Body of pancreas (tissue), 4 donors: Measurements from ENCODE around the gene MAN2A2. TPM values are rescaled to one million over a fixed set of nuclear protein-coding genes. Genes with fewer than 3 reads are reported as not detected.

Experiments used
- ATAC-seq: fragments of 150-250 bp; one replicate; pipeline ENCODE4 v1.9.1; 2016
- DNase-seq, 4 donors: peaks; one replicate each; pipeline ENCODE4 v3.0.0-alpha.2; 2019
- H3K27ac ChIP-seq, 4 donors: fragments of 200-600 bp; sonication (generic); 1 replicate in 3 of 4; 2 replicates in 1 of 4; pipeline versions ENCODE4 v1.5.1 to v1.6.1; 2016 to 2019; ENCODE audit warnings: mild to moderate bottlenecking in 1 of 4, mixed read lengths in 1 of 4, moderate library complexity in 1 of 4
- H3K27me3 ChIP-seq, 2 donors: fragments of 200-600 bp; sonication (generic); one replicate each; pipeline ENCODE4 v1.6.0; 2016; ENCODE audit warnings: mild to moderate bottlenecking in 1 of 2
- H3K36me3 ChIP-seq, 2 donors: fragments of 200-600 bp; sonication (generic); replicated peaks in 1 of 2; 2 replicates each; pipeline ENCODE4 v1.5.1; 2016; ENCODE audit warnings: low read depth in 2 of 2; ENCODE audit not compliant: insufficient read depth in 1 of 2
- H3K4me1 ChIP-seq: fragments of 200-600 bp; sonication (generic); one replicate; pipeline ENCODE4 v1.6.0; 2016
- H3K4me3 ChIP-seq, 2 donors: fragments of 200-600 bp; sonication (generic); 1 replicate in 1 of 2; 2 replicates in 1 of 2; pipeline ENCODE4 v1.5.1; 2016 to 2019
- H3K9me3 ChIP-seq, 3 donors: fragments of 200-600 bp; sonication (generic); 1 replicate in 2 of 3; 2 replicates in 1 of 3; pipeline ENCODE4 v1.5.1; 2016
- POLR2A ChIP-seq, 3 donors: fragments of 450-650 bp; IDR thresholded peaks; one replicate each; pipeline ENCODE4 v1.6.1; 2016; ENCODE audit warnings: antibody characterized with exemption in 3 of 3, mild to moderate bottlenecking in 2 of 3
- WGBS, 2 donors: methylation state at CpG; one replicate each; pipeline ENCODE4 v1.1.5; 2017; 5-methylcytosine and 5-hydroxymethylcytosine counted together
- intact Hi-C: fragments of 100-400 bp; cut with DNase I; formaldehyde crosslinking; loops from one replicate; pipeline ENCODE4 v1.15.1; 2023
- total RNA-seq, 2 donors: library from RNA; depleted of rRNA; stranded (reverse); fragments of >200 nt; gene quantifications; one replicate each; pipeline ENCODE4 v1.1.0, GENCODE V29; 2016
- TF ChIP-seq, protein P1 (sequence below), 7 experiments: fragments of 450-650 bp in 4 of 7; fragments of 200-600 bp in 3 of 7; sonication (generic) in 3 of 7; IDR thresholded peaks; one replicate each; pipeline ENCODE4 v1.5.1; 2016 to 2019; ENCODE audit warnings: antibody characterized with exemption in 7 of 7

MAN2A2 gene
- total RNA-seq, 2 donors from 2014 or later = 78.9 to 138 TPM

DNA sequence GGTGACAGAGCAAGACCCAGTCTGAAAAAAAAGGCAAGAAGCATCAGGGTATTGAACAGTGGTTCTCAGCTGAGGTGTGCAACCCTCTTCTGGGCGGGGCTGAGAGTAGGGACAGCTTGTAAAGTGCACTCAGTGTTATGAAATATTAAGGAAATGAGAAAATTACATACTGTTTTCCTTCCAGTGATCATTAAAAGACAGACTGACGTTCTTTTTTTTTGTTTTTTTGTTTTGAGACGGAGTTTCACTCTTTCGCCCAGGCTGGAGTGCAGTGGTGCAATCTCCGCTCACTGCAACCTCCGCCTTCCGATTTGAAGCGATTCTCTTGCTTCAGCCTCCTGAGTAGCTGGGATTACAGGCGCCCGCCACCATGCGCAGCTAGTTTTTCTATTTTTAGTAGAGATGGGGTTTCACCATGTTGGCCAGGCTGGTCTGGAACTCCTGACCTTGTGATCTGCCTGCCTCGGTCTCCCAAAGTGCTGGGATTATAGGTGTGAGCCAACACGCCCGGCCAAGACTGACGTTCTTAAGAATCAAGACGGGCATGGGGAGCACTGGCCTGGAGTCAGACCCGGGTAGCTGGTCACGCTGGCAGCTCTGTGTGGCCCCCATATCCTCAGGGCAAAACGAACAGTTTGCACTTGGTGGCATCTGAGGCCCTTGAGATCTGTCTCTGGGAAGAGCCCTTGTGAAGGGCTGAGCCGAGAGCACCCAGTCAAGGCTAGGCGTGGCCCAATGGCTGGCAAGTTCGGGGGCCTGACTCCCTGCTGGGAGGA, 11.4 kb downstream of the MAN2A2 start:
- no peaks in the 10 kb centered on the region for H3K27me3 ChIP-seq
- DNase-seq (no peak), ATAC-seq (no peak)
- H3K36me3 ChIP-seq = peaks cover 44 to 77% of the 10 kb centered on the region in 2 donors
- TF ChIP-seq, protein P1, sequence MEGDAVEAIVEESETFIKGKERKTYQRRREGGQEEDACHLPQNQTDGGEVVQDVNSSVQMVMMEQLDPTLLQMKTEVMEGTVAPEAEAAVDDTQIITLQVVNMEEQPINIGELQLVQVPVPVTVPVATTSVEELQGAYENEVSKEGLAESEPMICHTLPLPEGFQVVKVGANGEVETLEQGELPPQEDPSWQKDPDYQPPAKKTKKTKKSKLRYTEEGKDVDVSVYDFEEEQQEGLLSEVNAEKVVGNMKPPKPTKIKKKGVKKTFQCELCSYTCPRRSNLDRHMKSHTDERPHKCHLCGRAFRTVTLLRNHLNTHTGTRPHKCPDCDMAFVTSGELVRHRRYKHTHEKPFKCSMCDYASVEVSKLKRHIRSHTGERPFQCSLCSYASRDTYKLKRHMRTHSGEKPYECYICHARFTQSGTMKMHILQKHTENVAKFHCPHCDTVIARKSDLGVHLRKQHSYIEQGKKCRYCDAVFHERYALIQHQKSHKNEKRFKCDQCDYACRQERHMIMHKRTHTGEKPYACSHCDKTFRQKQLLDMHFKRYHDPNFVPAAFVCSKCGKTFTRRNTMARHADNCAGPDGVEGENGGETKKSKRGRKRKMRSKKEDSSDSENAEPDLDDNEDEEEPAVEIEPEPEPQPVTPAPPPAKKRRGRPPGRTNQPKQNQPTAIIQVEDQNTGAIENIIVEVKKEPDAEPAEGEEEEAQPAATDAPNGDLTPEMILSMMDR (IDR thresholded peaks at IDR 0.05) = no peak
- TF ChIP-seq POLR2A (IDR thresholded peaks at IDR 0.05) = no peak
- H3K4me3 ChIP-seq = no peak overlapping the region
- peak overlapping the region in 1 of 4 donors; percentile 54 for H3K27ac ChIP-seq
- WGBS, 2 donors = 78 to 83% methylated on average over 15 to 22 of the region's 22 CpGs
- H3K9me3 ChIP-seq = no peaks in the 10 kb centered on the region
- intact Hi-C loops = no loop called here
- no peaks in the 10 kb centered on the region for H3K4me1 ChIP-seq

DNA sequence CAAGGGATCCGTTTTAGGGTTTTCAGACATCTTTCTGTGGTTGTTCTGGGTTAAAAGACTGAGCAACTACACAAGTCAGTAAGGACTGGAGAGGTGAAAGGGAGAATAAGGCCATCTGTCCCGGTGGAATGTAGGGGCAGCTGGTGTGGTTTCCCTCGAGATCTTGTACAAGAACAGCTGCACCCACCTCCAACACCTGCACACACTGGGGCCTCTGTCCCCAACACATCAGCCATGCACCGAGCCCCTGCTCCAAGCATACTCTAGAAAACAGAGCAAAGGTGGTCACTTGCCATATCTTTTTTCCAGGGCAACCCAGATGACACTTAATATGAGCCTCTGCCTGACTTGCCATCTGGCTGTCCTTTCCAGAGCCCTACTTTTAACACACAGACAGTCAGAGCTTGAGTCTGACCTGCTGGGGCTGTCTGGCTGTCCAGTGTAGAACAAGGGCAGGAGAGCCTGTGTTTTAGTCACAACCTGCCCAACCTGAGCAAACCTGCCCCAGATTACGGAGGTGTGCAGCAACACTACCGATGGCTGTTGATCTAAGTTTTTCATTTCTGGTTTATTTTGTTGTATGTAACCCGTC, 12.2 kb downstream of the MAN2A2 start:
- peaks cover 45 to 77% of the 10 kb centered on the region in 2 donors for H3K36me3 ChIP-seq

DNA sequence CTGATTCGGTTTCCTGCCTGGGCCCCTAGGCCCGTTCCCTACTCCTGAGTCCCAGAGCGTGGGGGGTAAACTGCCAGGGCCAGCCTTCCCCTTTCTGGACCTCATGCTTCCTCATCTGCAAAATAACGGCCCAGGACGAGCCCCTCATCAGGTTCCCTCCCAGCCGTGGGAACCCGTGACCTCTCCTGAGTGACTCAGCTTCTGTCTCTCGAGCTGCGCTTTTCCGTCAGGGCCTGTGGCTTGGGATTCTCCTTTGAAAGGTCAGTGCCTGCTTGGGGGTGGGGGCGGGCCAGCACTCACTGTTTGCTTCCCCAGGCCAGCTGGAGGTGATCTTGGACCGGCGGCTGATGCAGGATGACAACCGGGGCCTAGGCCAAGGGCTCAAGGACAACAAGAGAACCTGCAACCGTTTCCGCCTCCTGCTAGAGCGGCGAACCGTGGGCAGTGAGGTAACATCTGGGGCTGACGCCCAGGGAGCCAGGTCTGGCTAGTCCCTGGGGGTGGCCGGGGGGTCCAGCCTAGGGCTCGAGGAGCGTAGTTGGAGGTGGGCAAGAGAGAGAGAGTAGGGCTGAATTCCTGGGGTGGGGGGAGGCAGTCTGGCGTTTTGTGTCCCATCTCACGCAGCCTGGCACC, 12.8 kb downstream of the MAN2A2 start:
- ATAC-seq (no peak), DNase-seq (peak in 2 of 4 donors; percentile 68 to 78)
- Histone ChIP-seq H3K9me3 (no peaks in the 10 kb centered on the region), H3K27me3 (no peaks in the 10 kb centered on the region), H3K4me1 (no peaks in the 10 kb centered on the region), H3K27ac (peak overlapping the region in 1 of 4 donors; percentile 6), H3K4me3 (no peak overlapping the region), H3K36me3 (peaks cover 39 to 76% of the 10 kb centered on the region in 2 donors)
- 69 to 89% methylated on average over 12 to 25 of the region's 25 CpGs for WGBS, 2 donors
- intact Hi-C loops = no loop called here
- TF ChIP-seq POLR2A (IDR thresholded peaks at IDR 0.05) = no peak
- TF ChIP-seq, protein P1 (IDR thresholded peaks at IDR 0.05) = no peak

More for the DNA sequence above, 12.2 kb downstream of the MAN2A2 start:
- DNase-seq = no peak
- 77 to 93% methylated on average over 4 to 7 of the region's 7 CpGs for WGBS, 2 donors
- H3K4me3 ChIP-seq = no peak overlapping the region
- no peaks in the 10 kb centered on the region for H3K9me3 ChIP-seq
- no peaks in the 10 kb centered on the region for H3K27me3 ChIP-seq
- no peak for ATAC-seq
- peak overlapping the region in 1 of 4 donors; percentile 6 for H3K27ac ChIP-seq
- H3K4me1 ChIP-seq = no peaks in the 10 kb centered on the region
- no peak for TF ChIP-seq POLR2A (IDR thresholded peaks at IDR 0.05)
- TF ChIP-seq, protein P1 (IDR thresholded peaks at IDR 0.05) = no peak
- intact Hi-C loops = no loop called here

DNA sequence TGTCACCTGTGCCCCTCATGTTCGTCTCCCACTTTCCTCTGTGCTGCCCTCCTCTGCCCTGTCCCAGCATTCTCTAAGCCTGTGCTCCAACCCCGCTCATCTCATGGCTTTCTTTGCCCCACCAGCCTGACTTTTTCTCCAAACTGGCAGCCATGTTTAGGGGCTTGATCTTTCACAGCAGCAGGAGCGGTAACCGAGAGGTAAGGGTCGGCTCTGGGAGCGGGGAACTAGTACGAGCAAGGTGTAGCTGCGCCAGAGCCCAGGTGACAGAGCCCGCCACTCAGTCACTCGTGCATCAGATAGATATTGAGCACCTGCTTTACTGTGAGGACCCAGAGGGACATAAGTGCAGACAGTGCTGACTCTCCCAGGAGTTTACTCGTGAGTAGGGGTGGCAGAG, 13.4 kb downstream of the MAN2A2 start:
- Histone ChIP-seq H3K9me3 (no peaks in the 10 kb centered on the region), H3K36me3 (peaks cover 33 to 74% of the 10 kb centered on the region in 2 donors), H3K4me3 (no peak overlapping the region), H3K27ac (no peak overlapping the region), H3K4me1 (no peaks in the 10 kb centered on the region), H3K27me3 (no peaks in the 10 kb centered on the region)
- intact Hi-C loops = no loop called here
- ATAC-seq (no peak), DNase-seq (no peak)
- WGBS, 2 donors = 82 to 89% methylated on average over 11 of the region's 11 CpGs
- TF ChIP-seq POLR2A (IDR thresholded peaks at IDR 0.05) = no peak
- TF ChIP-seq, protein P1 (IDR thresholded peaks at IDR 0.05) = no peak
